GM23338 (cell line): ENCODE measurements around the gene RS1. TPM values are rescaled to one million over a fixed set of nuclear protein-coding genes. Genes with fewer than 3 reads are reported as not detected.
A peak's percentile ranks its signal among the peaks of the same experiment; 100 is the strongest.

Source experiments
- ATAC-seq: fragments of 200-7000 bp; cut with Tn5 transposase; 3 replicates; pipeline ENCODE4 v1.9.1; 2020
- DNase-seq: peaks from one replicate; pipeline ENCODE4 v3.0.0-alpha.2; 2015; ENCODE audit warnings: low spot score
- H2AFZ ChIP-seq: fragments of 200-600 bp; sonication (generic); 2 replicates; pipeline ENCODE4 v1.8.0; 2016; ENCODE audit warnings: antibody characterized with exemption, mild to moderate bottlenecking, moderate library complexity
- H3F3A ChIP-seq: fragments of 200-600 bp; sonication (generic); replicated peaks from 2 replicates; pipeline ENCODE4 v1.8.0; 2017; ENCODE audit warnings: antibody characterized with exemption, mixed run types, low read depth
- H3K27ac ChIP-seq: fragments of 200-600 bp; sonication (generic); 2 replicates; pipeline ENCODE4 v1.6.1; 2016; ENCODE audit warnings: low read depth
- H3K27me3 ChIP-seq: fragments of 200-600 bp; sonication (generic); 2 replicates; pipeline ENCODE4 v1.8.0; 2016; ENCODE audit warnings: mild to moderate bottlenecking, mixed run types, moderate library complexity; ENCODE audit not compliant: insufficient read depth
- H3K36me3 ChIP-seq: fragments of 200-600 bp; sonication (generic); 2 replicates; pipeline ENCODE4 v1.8.0; 2016; ENCODE audit warnings: mild to moderate bottlenecking; ENCODE audit not compliant: insufficient read depth
- H3K4me1 ChIP-seq: fragments of 200-600 bp; sonication (generic); 2 replicates; pipeline ENCODE4 v1.8.0; 2016; ENCODE audit warnings: mild to moderate bottlenecking, moderate library complexity; ENCODE audit not compliant: insufficient read depth
- H3K4me2 ChIP-seq: fragments of 200-600 bp; sonication (generic); 2 replicates; pipeline ENCODE4 v1.7.1; 2017; ENCODE audit warnings: mixed run types
- H3K4me3 ChIP-seq: fragments of 200-600 bp; sonication (generic); 2 replicates; pipeline ENCODE4 v1.6.1; 2016; ENCODE audit warnings: mixed run types
- H3K79me2 ChIP-seq: fragments of 200-600 bp; sonication (generic); replicated peaks from 2 replicates; pipeline ENCODE4 v1.8.0; 2017; ENCODE audit warnings: mild to moderate bottlenecking; ENCODE audit not compliant: insufficient read depth
- H3K9me2 ChIP-seq: fragments of 200-600 bp; sonication (generic); 2 replicates; pipeline ENCODE4 v1.8.0; 2017; ENCODE audit not compliant: insufficient read depth
- H4K20me1 ChIP-seq: fragments of 200-600 bp; sonication (generic); replicated peaks from 2 replicates; pipeline ENCODE4 v1.8.0; 2017; ENCODE audit warnings: mild to moderate bottlenecking; ENCODE audit not compliant: insufficient read depth
- H3K27ac Mint-ChIP-seq: 2 replicates; pipeline ENCODE4 v1.8.0; 2020; ENCODE audit warnings: inconsistent platforms, mild to moderate bottlenecking, moderate library complexity, mixed read lengths
- H3K27me3 Mint-ChIP-seq: 3 replicates; pipeline ENCODE4 v1.8.0; 2022; ENCODE audit warnings: low read depth, mild to moderate bottlenecking, moderate library complexity, mixed read lengths, inconsistent platforms; ENCODE audit not compliant: insufficient read depth, poor library complexity
- H3K36me3 Mint-ChIP-seq: 3 replicates; pipeline ENCODE4 v1.8.0; 2021; ENCODE audit warnings: low read depth, mild to moderate bottlenecking, inconsistent platforms, moderate library complexity, mixed read lengths
- H3K4me1 Mint-ChIP-seq: 3 replicates; pipeline ENCODE4 v1.8.0; 2020; ENCODE audit warnings: mild to moderate bottlenecking, inconsistent platforms, mixed read lengths
- H3K4me3 Mint-ChIP-seq: 3 replicates; pipeline ENCODE4 v1.8.0; 2021; ENCODE audit warnings: moderate library complexity, mild to moderate bottlenecking, inconsistent platforms, mixed read lengths
- H3K9me3 Mint-ChIP-seq: 3 replicates; pipeline ENCODE4 v1.8.0; 2020; ENCODE audit warnings: moderate library complexity, mild to moderate bottlenecking, inconsistent platforms, mixed read lengths
- CREB1 ChIP-seq: fragments of 250-450 bp; sonication (Bioruptor Pico); IDR thresholded peaks from 2 replicates; pipeline ENCODE4 v1.5.0; 2020; ENCODE audit warnings: low read depth, mild to moderate bottlenecking, moderate library complexity
- EZH2 ChIP-seq: fragments of 200-600 bp; sonication (generic); IDR thresholded peaks from one replicate; pipeline ENCODE4 v1.8.0; 2017; ENCODE audit warnings: antibody characterized with exemption, mild to moderate bottlenecking, low read depth; ENCODE audit not compliant: unreplicated experiment
- EZH2phosphoT487 ChIP-seq: fragments of 200-600 bp; sonication (generic); IDR thresholded peaks from one replicate; pipeline ENCODE4 v1.8.1; 2018; ENCODE audit warnings: antibody characterized with exemption; ENCODE audit not compliant: unreplicated experiment
- NANOG ChIP-seq: IDR thresholded peaks from 2 replicates; pipeline ENCODE4 v1.6.1; 2016; ENCODE audit warnings: antibody characterized with exemption, borderline replicate concordance
- POLR2AphosphoS5 ChIP-seq: IDR thresholded peaks from 2 replicates; pipeline ENCODE4 v1.6.1; 2016; ENCODE audit warnings: antibody characterized with exemption, low read depth
- STAT1 ChIP-seq: IDR thresholded peaks from one replicate; pipeline ENCODE4 v1.6.1; 2016; ENCODE audit warnings: antibody characterized with exemption; ENCODE audit not compliant: unreplicated experiment
- ZNF114 ChIP-seq: fragments of 250-450 bp; sonication (Bioruptor Pico); IDR thresholded peaks from 2 replicates; pipeline ENCODE4 v1.5.0; 2020; ENCODE audit warnings: mild to moderate bottlenecking, moderate library complexity
- polyA plus RNA-seq: library from polyadenylated mRNA; unstranded; fragments of >200 nt; fragmentation: Nextera tagmentation; extraction: Ambion mirVana; gene quantifications from 2 replicates; pipeline ENCODE4 v1.2.1, GENCODE V29; 2016
- total RNA-seq: library from RNA; depleted of rRNA; stranded (reverse); fragments of >200 nt; shearing (Covaris generic); gene quantifications from 2 replicates; pipeline ENCODE4 v1.2.3, GENCODE V29; 2014
- TF ChIP-seq, protein P1 (sequence below), 2 experiments: fragments of 200-600 bp in 1 of 2; sonication (generic) in 1 of 2; conservative IDR thresholded peaks; 2 replicates each; pipeline versions ENCODE4 v1.5.1 to v1.6.1; 2016 to 2017; ENCODE audit warnings: antibody characterized with exemption in 2 of 2, low read depth in 2 of 2, mild to moderate bottlenecking in 2 of 2, moderate library complexity in 1 of 2
- TF ChIP-seq, protein P2 (sequence below): IDR thresholded peaks from 2 replicates; pipeline ENCODE4 v1.6.1; 2016; ENCODE audit warnings: antibody characterized with exemption
- TF ChIP-seq, protein P3 (sequence below): fragments of 250-450 bp; sonication (Bioruptor Pico); IDR thresholded peaks from 2 replicates; pipeline ENCODE4 v1.5.0; 2020; ENCODE audit warnings: mild to moderate bottlenecking, moderate library complexity

The RS1 gene
- total and polyA plus RNA-seq, 2 experiments from 2014 or later = not detected

DNA sequence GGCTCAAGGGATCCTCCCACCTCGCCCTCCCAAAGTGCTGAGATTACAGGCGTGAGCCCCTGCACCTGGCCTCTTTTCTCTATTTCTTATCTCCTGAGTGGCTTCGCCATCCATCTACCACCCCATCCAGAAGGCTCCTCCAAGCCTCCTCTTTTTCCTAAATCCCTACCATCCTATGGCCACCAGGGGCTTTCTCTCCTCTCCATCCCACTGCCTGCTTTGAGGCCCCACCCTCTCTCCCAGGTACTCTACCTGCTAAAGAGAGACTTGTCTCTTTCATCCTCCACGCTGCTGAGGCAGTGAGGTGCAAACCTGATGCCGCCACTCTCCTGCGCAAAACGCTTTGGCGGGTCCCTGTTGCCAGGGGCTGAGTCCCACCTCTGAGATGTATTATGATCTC is 7.0 kb downstream of the RS1 start:
- DNase-seq (peak; percentile 69), ATAC-seq (peak; percentile 96)
- peaks cover 3% of the 10 kb centered on the region; the same call in 2 of the 3 replicates for H3K4me1 Mint-ChIP-seq
- no peak overlapping the region for H3K4me3 Mint-ChIP-seq
- H3K27me3 Mint-ChIP-seq = peaks cover 2% of the 10 kb centered on the region
- Histone ChIP-seq H2AFZ (no peak overlapping the region), H3F3A (no peaks in the 10 kb centered on the region), H3K4me2 (no peak overlapping the region), H3K4me3 (no peak overlapping the region), H4K20me1 (no peaks in the 10 kb centered on the region), H3K79me2 (no peaks in the 10 kb centered on the region), H3K9me2 (no peaks in the 10 kb centered on the region), H3K27ac (no peak overlapping the region), H3K27me3 (no peaks in the 10 kb centered on the region), H3K4me1 (no peaks in the 10 kb centered on the region), H3K36me3 (no peaks in the 10 kb centered on the region)
- H3K27ac Mint-ChIP-seq = no peak overlapping the region
- peaks cover 3% of the 10 kb centered on the region; the same call in 1 of the 3 replicates for H3K9me3 Mint-ChIP-seq
- TF ChIP-seq, protein P1, sequence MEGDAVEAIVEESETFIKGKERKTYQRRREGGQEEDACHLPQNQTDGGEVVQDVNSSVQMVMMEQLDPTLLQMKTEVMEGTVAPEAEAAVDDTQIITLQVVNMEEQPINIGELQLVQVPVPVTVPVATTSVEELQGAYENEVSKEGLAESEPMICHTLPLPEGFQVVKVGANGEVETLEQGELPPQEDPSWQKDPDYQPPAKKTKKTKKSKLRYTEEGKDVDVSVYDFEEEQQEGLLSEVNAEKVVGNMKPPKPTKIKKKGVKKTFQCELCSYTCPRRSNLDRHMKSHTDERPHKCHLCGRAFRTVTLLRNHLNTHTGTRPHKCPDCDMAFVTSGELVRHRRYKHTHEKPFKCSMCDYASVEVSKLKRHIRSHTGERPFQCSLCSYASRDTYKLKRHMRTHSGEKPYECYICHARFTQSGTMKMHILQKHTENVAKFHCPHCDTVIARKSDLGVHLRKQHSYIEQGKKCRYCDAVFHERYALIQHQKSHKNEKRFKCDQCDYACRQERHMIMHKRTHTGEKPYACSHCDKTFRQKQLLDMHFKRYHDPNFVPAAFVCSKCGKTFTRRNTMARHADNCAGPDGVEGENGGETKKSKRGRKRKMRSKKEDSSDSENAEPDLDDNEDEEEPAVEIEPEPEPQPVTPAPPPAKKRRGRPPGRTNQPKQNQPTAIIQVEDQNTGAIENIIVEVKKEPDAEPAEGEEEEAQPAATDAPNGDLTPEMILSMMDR (conservative IDR thresholded peaks at IDR 0.05; ENCODE audit: low read depth in 2 of 2) = peak; percentile 45 to 47
- no peak for TF ChIP-seq NANOG
- no peak for TF ChIP-seq POLR2AphosphoS5
- TF ChIP-seq CREB1 (CRISPR knock-in tag) = no peak
- no peak for TF ChIP-seq EZH2
- TF ChIP-seq EZH2phosphoT487 = no peak
- TF ChIP-seq, protein P2, sequence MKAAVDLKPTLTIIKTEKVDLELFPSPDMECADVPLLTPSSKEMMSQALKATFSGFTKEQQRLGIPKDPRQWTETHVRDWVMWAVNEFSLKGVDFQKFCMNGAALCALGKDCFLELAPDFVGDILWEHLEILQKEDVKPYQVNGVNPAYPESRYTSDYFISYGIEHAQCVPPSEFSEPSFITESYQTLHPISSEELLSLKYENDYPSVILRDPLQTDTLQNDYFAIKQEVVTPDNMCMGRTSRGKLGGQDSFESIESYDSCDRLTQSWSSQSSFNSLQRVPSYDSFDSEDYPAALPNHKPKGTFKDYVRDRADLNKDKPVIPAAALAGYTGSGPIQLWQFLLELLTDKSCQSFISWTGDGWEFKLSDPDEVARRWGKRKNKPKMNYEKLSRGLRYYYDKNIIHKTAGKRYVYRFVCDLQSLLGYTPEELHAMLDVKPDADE = no peak
- no peaks in the 10 kb centered on the region for H3K36me3 Mint-ChIP-seq

DNA sequence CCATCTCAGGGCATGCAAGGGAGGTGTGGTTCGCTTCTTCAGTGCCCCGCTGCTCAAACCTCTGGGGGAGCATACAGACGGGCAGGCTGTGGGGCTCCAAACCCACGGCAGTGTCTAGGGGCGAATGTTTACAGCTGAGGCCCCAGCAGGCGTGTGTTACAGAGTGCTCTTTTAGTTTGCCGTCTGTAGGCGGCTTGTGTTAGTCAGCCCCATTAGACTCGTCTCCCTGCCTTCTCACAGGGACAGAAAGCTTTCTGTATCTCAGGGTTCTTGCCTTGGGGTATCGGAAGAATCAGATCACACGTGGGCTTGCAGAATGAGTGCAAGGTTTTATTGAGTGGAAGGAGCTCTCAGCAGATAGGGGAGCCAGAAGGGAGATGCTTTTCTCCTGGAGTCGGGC is 10.6 kb downstream of the RS1 start:
- H3K4me3 Mint-ChIP-seq = no peak overlapping the region
- peaks cover 2% of the 10 kb centered on the region for H3K27me3 Mint-ChIP-seq
- no peak; the same call in 2 of the 3 replicates for ATAC-seq
- TF ChIP-seq EZH2 (no peak), STAT1 (no peak), CREB1 (CRISPR knock-in tag) (no peak), NANOG (no peak), EZH2phosphoT487 (no peak), ZNF114 (no peak)
- TF ChIP-seq, protein P1 (conservative IDR thresholded peaks at IDR 0.05; ENCODE audit: low read depth in 2 of 2) = no peak
- TF ChIP-seq, protein P3, sequence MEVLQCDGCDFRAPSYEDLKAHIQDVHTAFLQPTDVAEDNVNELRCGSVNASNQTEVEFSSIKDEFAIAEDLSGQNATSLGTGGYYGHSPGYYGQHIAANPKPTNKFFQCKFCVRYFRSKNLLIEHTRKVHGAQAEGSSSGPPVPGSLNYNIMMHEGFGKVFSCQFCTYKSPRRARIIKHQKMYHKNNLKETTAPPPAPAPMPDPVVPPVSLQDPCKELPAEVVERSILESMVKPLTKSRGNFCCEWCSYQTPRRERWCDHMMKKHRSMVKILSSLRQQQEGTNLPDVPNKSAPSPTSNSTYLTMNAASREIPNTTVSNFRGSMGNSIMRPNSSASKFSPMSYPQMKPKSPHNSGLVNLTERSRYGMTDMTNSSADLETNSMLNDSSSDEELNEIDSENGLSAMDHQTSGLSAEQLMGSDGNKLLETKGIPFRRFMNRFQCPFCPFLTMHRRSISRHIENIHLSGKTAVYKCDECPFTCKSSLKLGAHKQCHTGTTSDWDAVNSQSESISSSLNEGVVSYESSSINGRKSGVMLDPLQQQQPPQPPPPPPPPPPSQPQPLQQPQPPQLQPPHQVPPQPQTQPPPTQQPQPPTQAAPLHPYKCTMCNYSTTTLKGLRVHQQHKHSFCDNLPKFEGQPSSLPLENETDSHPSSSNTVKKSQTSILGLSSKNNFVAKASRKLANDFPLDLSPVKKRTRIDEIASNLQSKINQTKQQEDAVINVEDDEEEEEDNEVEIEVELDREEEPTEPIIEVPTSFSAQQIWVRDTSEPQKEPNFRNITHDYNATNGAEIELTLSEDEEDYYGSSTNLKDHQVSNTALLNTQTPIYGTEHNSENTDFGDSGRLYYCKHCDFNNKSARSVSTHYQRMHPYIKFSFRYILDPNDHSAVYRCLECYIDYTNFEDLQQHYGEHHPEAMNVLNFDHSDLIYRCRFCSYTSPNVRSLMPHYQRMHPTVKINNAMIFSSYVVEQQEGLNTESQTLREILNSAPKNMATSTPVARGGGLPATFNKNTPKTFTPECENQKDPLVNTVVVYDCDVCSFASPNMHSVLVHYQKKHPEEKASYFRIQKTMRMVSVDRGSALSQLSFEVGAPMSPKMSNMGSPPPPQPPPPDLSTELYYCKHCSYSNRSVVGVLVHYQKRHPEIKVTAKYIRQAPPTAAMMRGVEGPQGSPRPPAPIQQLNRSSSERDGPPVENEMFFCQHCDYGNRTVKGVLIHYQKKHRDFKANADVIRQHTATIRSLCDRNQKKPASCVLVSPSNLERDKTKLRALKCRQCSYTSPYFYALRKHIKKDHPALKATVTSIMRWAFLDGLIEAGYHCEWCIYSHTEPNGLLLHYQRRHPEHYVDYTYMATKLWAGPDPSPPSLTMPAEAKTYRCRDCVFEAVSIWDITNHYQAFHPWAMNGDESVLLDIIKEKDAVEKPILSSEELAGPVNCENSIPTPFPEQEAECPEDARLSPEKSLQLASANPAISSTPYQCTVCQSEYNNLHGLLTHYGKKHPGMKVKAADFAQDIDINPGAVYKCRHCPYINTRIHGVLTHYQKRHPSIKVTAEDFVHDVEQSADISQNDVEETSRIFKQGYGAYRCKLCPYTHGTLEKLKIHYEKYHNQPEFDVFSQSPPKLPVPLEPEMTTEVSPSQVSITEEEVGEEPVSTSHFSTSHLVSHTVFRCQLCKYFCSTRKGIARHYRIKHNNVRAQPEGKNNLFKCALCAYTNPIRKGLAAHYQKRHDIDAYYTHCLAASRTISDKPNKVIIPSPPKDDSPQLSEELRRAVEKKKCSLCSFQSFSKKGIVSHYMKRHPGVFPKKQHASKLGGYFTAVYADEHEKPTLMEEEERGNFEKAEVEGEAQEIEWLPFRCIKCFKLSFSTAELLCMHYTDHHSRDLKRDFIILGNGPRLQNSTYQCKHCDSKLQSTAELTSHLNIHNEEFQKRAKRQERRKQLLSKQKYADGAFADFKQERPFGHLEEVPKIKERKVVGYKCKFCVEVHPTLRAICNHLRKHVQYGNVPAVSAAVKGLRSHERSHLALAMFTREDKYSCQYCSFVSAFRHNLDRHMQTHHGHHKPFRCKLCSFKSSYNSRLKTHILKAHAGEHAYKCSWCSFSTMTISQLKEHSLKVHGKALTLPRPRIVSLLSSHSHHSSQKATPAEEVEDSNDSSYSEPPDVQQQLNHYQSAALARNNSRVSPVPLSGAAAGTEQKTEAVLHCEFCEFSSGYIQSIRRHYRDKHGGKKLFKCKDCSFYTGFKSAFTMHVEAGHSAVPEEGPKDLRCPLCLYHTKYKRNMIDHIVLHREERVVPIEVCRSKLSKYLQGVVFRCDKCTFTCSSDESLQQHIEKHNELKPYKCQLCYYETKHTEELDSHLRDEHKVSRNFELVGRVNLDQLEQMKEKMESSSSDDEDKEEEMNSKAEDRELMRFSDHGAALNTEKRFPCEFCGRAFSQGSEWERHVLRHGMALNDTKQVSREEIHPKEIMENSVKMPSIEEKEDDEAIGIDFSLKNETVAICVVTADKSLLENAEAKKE (CRISPR knock-in tag) = no peak

More for the DNA sequence above, 10.6 kb downstream of the RS1 start:
- Mint-ChIP-seq H3K27ac (no peak overlapping the region), H3K36me3 (no peaks in the 10 kb centered on the region), H3K4me1 (no peaks in the 10 kb centered on the region), H3K9me3 (peaks cover 3% of the 10 kb centered on the region; the same call in 1 of the 3 replicates)
- H2AFZ ChIP-seq = no peak overlapping the region
- no peaks in the 10 kb centered on the region for H3K79me2 ChIP-seq
- no peak overlapping the region for H3K27ac ChIP-seq
- no peak overlapping the region for H3K4me3 ChIP-seq
- no peaks in the 10 kb centered on the region for H3K36me3 ChIP-seq
- H3K4me2 ChIP-seq = no peak overlapping the region
- H3K27me3 ChIP-seq = no peaks in the 10 kb centered on the region
- no peak for DNase-seq
- no peaks in the 10 kb centered on the region for H3K4me1 ChIP-seq
- H3K9me2 ChIP-seq = no peaks in the 10 kb centered on the region
- H4K20me1 ChIP-seq = no peaks in the 10 kb centered on the region
- H3F3A ChIP-seq = no peaks in the 10 kb centered on the region
